CD4-positive, alpha-beta memory T cell (primary cell): ENCODE results near the gene CYTL1. TPM values are rescaled to one million over a fixed set of nuclear protein-coding genes. Genes with fewer than 3 reads are reported as not detected.
A peak's percentile ranks its signal among the peaks of the same experiment; 100 is the strongest.

Experiments
- CTCF ChIA-PET: fragments of 350-600 bp; sonication (Branson Sonifier 250); formaldehyde crosslinking; loops from one replicate; lab custom pipeline; 2021; ENCODE audit warnings: inconsistent platforms; ENCODE audit not compliant: partially characterized antibody; lab: Charles Lee
- POLR2A ChIA-PET: fragments of 350-600 bp; sonication (Branson Sonifier 250); formaldehyde crosslinking; loops from one replicate; lab custom pipeline; 2021; ENCODE audit not compliant: partially characterized antibody; lab: Charles Lee
- DNase-seq, 5 donors: peaks; one replicate each; pipeline versions ENCODE4 v3.0.0 to v3.0.0-alpha.2; 2020 to 2022; ENCODE audit warnings: mixed read lengths in 1 of 5
- H3K27ac ChIP-seq: one replicate; pipeline ENCODE4 v1.7.0; 2013; ENCODE audit warnings: low read depth, low read length
- H3K27me3 ChIP-seq: 2 replicates; pipeline ENCODE4 v1.7.0; 2013; ENCODE audit warnings: mild to moderate bottlenecking, low read length, moderate library complexity; ENCODE audit not compliant: insufficient read depth
- H3K36me3 ChIP-seq: 2 replicates; pipeline ENCODE4 v1.7.0; 2013; ENCODE audit warnings: mild to moderate bottlenecking, low read length, moderate library complexity; ENCODE audit not compliant: insufficient read depth
- H3K4me1 ChIP-seq: 2 replicates; pipeline ENCODE4 v1.7.0; 2013; ENCODE audit warnings: mild to moderate bottlenecking, low read length, moderate library complexity; ENCODE audit not compliant: insufficient read depth
- H3K4me3 ChIP-seq, 2 donors: one replicate each; pipeline ENCODE4 v1.7.0; 2013; ENCODE audit warnings: low read length in 2 of 2, mild to moderate bottlenecking in 1 of 2
- H3K9me3 ChIP-seq, 2 donors: one replicate each; pipeline ENCODE4 v1.7.0; 2013; ENCODE audit warnings: low read length in 2 of 2, control low read depth in 1 of 2; ENCODE audit not compliant: control insufficient read depth in 1 of 2
- H3K27ac Mint-ChIP-seq, 7 donors: one replicate each; pipeline ENCODE4 v1.8.0; 2020 to 2021; ENCODE audit warnings: mixed read lengths in 7 of 7, mild to moderate bottlenecking in 6 of 7, inconsistent platforms in 3 of 7, moderate library complexity in 3 of 7
- H3K27me3 Mint-ChIP-seq, 2 donors: one replicate each; pipeline ENCODE4 v1.8.0; 2020 to 2021; ENCODE audit warnings: mixed read lengths in 2 of 2
- H3K36me3 Mint-ChIP-seq, 2 donors: one replicate each; pipeline ENCODE4 v1.8.0; 2020 to 2021; ENCODE audit warnings: mixed read lengths in 2 of 2, inconsistent platforms in 1 of 2, mild to moderate bottlenecking in 1 of 2
- H3K4me1 Mint-ChIP-seq, 4 donors: one replicate each; pipeline ENCODE4 v1.8.0; 2020 to 2021; ENCODE audit warnings: mixed read lengths in 4 of 4, mild to moderate bottlenecking in 1 of 4
- H3K4me3 Mint-ChIP-seq, 8 donors: one replicate each; pipeline ENCODE4 v1.8.0; 2020 to 2021; ENCODE audit warnings: mixed read lengths in 8 of 8, mild to moderate bottlenecking in 7 of 8, moderate library complexity in 6 of 8, inconsistent platforms in 3 of 8
- H3K9me3 Mint-ChIP-seq, 8 donors: one replicate each; pipeline ENCODE4 v1.8.0; 2020 to 2021; ENCODE audit warnings: mixed read lengths in 8 of 8, mild to moderate bottlenecking in 5 of 8, inconsistent platforms in 3 of 8, moderate library complexity in 1 of 8
- intact Hi-C: fragments of 100-400 bp; cut with micrococcal nuclease; formaldehyde crosslinking; loops from one replicate; pipeline ENCODE4 v1.15.1; 2023
- polyA plus RNA-seq, 2 donors: library from polyadenylated mRNA; unstranded; fragments of 300-500 nt; fragmentation: Illumina TruSeq; gene quantifications; one replicate each; pipeline ENCODE4 v1.2.3, GENCODE V29; 2021
- total RNA-seq, 2 experiments: library from RNA; stranded (reverse); gene quantifications; one replicate each; pipeline ENCODE4 v1.2.3, GENCODE V29; 2021

CYTL1 gene
- total and polyA plus RNA-seq, 4 experiments from 2014 or later = not detected

DNA sequence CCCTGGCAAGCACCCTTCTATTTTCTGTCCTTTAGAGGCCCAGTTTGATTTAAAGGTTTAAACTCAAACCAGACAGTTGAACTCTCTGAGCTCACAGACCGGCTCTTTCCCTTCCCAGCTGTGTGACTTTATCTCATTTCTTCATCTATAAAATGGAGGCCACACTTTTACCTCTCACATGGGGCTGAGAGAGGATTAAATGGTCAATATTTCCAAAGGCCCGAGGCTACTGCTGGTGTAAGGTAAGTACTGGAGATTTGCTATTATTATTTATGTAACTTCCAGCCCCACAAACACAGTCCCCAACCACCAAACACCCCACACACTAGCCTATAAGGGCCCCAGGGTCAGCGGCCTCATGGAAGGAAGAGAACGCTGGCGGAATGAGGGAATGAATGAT, 13.6 kb upstream of the CYTL1 start:
- ChIA-PET POLR2A (no interaction called here), CTCF (no interaction called here)
- H3K4me1 Mint-ChIP-seq = no peaks in the 10 kb centered on the region
- H3K27me3 Mint-ChIP-seq = peaks cover 3 to 9% of the 10 kb centered on the region in 2 donors
- Histone ChIP-seq H3K4me3 (no peak overlapping the region), H3K27me3 (no peaks in the 10 kb centered on the region), H3K36me3 (no peaks in the 10 kb centered on the region), H3K9me3 (no peaks in the 10 kb centered on the region), H3K4me1 (no peaks in the 10 kb centered on the region), H3K27ac (no peak overlapping the region)
- no peak for DNase-seq
- peaks cover 0 to 3% (median 0%) of the 10 kb centered on the region in 8 donors for H3K9me3 Mint-ChIP-seq
- no peak overlapping the region for H3K27ac Mint-ChIP-seq
- intact Hi-C loops = no loop called here
- no peak overlapping the region for H3K4me3 Mint-ChIP-seq
- H3K36me3 Mint-ChIP-seq = no peaks in the 10 kb centered on the region

DNA sequence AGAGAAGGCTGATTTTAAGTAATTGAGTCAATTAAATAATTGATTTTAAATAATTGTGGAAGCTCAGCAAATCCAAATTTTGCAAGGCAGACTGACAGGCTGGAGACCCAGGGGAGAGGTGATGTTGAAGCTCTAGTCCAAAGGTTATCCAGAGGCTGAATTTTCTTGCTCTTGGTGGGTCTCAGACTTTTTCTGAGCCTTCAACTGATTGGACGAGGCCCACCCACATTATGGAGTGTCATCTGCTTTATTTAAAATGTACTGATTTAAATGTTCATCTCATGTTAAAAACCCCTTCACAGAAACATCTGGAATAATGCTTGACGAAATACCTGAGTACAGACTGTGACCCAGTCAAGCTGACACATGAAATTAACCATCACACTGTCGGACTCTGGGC, 11.7 kb upstream of the CYTL1 start:
- no peak overlapping the region for H3K27ac Mint-ChIP-seq
- no peak overlapping the region for H3K4me3 Mint-ChIP-seq
- Histone ChIP-seq H3K36me3 (no peaks in the 10 kb centered on the region), H3K4me1 (no peaks in the 10 kb centered on the region), H3K27ac (no peak overlapping the region), H3K4me3 (no peak overlapping the region), H3K27me3 (no peaks in the 10 kb centered on the region), H3K9me3 (no peaks in the 10 kb centered on the region)
- ChIA-PET CTCF (no interaction called here), POLR2A (no interaction called here)
- intact Hi-C loops = no loop called here
- no peaks in the 10 kb centered on the region for H3K4me1 Mint-ChIP-seq
- peaks cover 0 to 3% (median 0%) of the 10 kb centered on the region in 8 donors for H3K9me3 Mint-ChIP-seq
- DNase-seq = no peak
- peaks cover 7 to 13% of the 10 kb centered on the region in 2 donors for H3K27me3 Mint-ChIP-seq
- H3K36me3 Mint-ChIP-seq = no peaks in the 10 kb centered on the region

DNA sequence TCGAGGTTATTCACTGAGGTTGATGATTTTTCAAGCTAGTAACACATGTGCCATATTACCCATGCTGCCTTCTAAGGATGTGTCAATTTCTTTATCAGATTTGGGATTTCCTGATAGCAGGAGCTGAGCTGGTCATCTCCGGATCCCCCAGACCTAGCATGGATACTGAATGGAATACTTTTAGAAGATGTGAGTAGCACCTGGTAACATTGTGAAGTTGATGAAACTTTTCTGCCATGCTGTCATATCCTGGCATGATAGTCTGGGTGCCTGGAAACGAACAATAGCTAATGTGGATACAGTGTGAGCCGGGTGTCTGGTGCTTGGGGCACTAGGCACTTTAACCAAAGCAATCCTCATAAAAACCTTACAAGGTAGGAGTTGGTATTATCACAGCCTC, 11.0 kb upstream of the CYTL1 start:
- no peak for DNase-seq
- Histone ChIP-seq H3K27ac (no peak overlapping the region), H3K4me3 (no peak overlapping the region), H3K27me3 (no peaks in the 10 kb centered on the region), H3K9me3 (no peaks in the 10 kb centered on the region), H3K36me3 (no peaks in the 10 kb centered on the region), H3K4me1 (no peaks in the 10 kb centered on the region)
- ChIA-PET CTCF (no interaction called here), POLR2A (no interaction called here)
- peaks cover 8 to 15% of the 10 kb centered on the region in 2 donors for H3K27me3 Mint-ChIP-seq
- no peak overlapping the region for H3K27ac Mint-ChIP-seq
- intact Hi-C loops = no loop called here
- H3K36me3 Mint-ChIP-seq = no peaks in the 10 kb centered on the region
- H3K4me1 Mint-ChIP-seq = no peaks in the 10 kb centered on the region
- H3K9me3 Mint-ChIP-seq = peaks cover 0 to 2% (median 0%) of the 10 kb centered on the region in 8 donors
- no peak overlapping the region for H3K4me3 Mint-ChIP-seq

DNA sequence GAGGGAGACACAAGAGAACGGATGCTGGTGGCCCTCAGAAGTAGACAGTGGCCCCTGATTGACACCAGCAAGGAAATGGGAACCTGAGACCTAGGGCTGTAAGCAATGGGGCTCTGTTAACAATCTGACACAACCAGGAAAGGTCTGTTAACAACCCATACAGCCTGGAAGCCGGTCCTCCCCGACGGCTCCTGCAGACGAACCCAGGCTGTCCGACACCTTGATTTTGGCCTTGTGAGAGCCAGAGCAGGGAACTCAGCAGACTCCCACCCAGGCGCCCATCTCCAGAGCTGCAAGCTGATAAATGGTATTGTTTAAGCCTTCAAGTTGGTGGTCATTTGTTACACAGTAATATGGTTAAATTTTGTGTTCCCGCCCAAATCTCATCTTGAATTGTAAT, 10.2 kb upstream of the CYTL1 start:
- Histone ChIP-seq H3K36me3 (no peaks in the 10 kb centered on the region), H3K4me1 (no peaks in the 10 kb centered on the region), H3K4me3 (no peak overlapping the region), H3K27me3 (no peaks in the 10 kb centered on the region), H3K9me3 (no peaks in the 10 kb centered on the region), H3K27ac (no peak overlapping the region)
- Mint-ChIP-seq H3K4me3 (no peak overlapping the region), H3K27ac (no peak overlapping the region), H3K9me3 (peaks cover 0 to 2% (median 0%) of the 10 kb centered on the region in 8 donors), H3K27me3 (peaks cover 7 to 13% of the 10 kb centered on the region in 2 donors), H3K36me3 (no peaks in the 10 kb centered on the region), H3K4me1 (no peaks in the 10 kb centered on the region)
- CTCF ChIA-PET = no interaction called here
- intact Hi-C loops = no loop called here
- no peak for DNase-seq
- POLR2A ChIA-PET = no interaction called here

DNA sequence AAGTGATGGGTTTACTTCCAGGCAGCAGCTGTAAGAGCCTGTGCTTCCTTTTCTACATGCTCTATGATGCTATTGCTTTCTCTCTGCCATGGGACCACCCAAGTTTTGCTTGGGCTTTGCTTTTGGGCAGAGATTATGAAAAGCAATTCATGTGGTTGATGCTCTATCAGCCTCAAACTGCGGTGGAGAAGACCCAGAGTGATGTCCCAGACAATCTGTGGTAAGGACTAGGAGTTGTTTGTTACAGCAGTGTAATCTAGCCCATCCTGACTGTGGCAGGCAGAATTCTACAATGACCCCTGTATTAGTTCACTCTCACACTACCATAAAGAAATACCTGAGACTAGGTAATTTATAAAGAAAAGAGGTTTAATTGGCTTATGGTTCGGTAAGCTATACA, 9.2 kb upstream of the CYTL1 start:
- Histone ChIP-seq H3K36me3 (no peaks in the 10 kb centered on the region), H3K27me3 (no peaks in the 10 kb centered on the region), H3K27ac (no peak overlapping the region), H3K9me3 (no peaks in the 10 kb centered on the region), H3K4me1 (no peaks in the 10 kb centered on the region), H3K4me3 (no peak overlapping the region)
- Mint-ChIP-seq H3K9me3 (peaks cover 0 to 3% (median 0%) of the 10 kb centered on the region in 8 donors), H3K27me3 (peaks cover 7 to 13% of the 10 kb centered on the region in 2 donors), H3K36me3 (no peaks in the 10 kb centered on the region), H3K4me3 (no peak overlapping the region), H3K4me1 (no peaks in the 10 kb centered on the region), H3K27ac (no peak overlapping the region)
- ChIA-PET POLR2A (no interaction called here), CTCF (no interaction called here)
- no peak for DNase-seq
- intact Hi-C loops = no loop called here

DNA sequence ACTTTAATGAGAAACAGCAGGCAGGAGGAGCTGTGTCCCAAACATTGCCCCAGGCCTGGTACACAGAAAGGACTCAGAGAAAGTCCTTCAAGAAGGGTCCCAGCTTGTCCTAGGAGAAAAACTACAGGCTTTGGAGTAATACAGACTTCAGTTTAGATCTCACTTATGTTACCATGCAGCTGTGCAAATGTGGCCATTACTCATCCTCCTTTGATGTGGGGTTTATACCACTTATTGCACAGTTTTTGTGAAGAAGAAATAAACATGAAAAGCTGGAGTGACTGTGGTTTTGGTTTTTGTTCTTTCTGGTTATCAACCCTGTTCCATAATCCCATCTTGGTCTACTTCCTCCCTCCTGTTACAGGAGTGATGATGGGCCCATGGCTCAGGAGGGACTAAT, 8.1 kb upstream of the CYTL1 start:
- Histone ChIP-seq H3K4me1 (no peaks in the 10 kb centered on the region), H3K4me3 (no peak overlapping the region), H3K9me3 (no peaks in the 10 kb centered on the region), H3K27me3 (no peaks in the 10 kb centered on the region), H3K27ac (no peak overlapping the region), H3K36me3 (no peaks in the 10 kb centered on the region)
- no peaks in the 10 kb centered on the region for H3K4me1 Mint-ChIP-seq
- no peak overlapping the region for H3K27ac Mint-ChIP-seq
- POLR2A ChIA-PET = no interaction called here
- no peaks in the 10 kb centered on the region for H3K36me3 Mint-ChIP-seq
- no peak for DNase-seq
- H3K4me3 Mint-ChIP-seq = no peak overlapping the region
- peaks cover 9 to 13% of the 10 kb centered on the region in 2 donors for H3K27me3 Mint-ChIP-seq
- peaks cover 0 to 3% (median 0%) of the 10 kb centered on the region in 8 donors for H3K9me3 Mint-ChIP-seq
- intact Hi-C loops = no loop called here
- CTCF ChIA-PET = no interaction called here

DNA sequence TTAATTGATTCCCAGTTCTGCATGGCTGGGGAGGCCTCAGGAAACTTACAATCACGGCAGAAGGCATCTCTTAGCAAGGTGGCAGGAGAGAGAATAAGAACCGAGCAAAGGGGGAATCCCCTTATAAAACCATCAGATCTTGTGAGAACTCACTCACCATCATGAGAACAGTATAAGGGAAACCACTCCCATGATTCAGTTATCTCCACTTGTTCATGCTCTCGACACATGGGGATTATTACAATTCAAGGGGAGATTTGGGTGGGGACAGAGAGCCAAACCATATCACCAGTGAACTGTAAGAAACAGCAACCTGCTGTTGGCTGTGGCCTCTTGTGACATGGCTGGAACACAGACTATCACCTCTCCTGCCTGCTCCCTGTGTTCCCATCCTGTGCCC, 7.1 kb upstream of the CYTL1 start:
- Histone ChIP-seq H3K9me3 (no peaks in the 10 kb centered on the region), H3K4me1 (no peaks in the 10 kb centered on the region), H3K36me3 (no peaks in the 10 kb centered on the region), H3K27me3 (no peaks in the 10 kb centered on the region), H3K27ac (no peak overlapping the region), H3K4me3 (no peak overlapping the region)
- intact Hi-C loops = no loop called here
- Mint-ChIP-seq H3K27me3 (peaks cover 9 to 13% of the 10 kb centered on the region in 2 donors), H3K36me3 (no peaks in the 10 kb centered on the region), H3K9me3 (peaks cover 0 to 3% (median 0%) of the 10 kb centered on the region in 8 donors), H3K4me3 (peak overlapping the region in 1 of 8 donors; percentile 32), H3K27ac (no peak overlapping the region), H3K4me1 (no peaks in the 10 kb centered on the region)
- no peak for DNase-seq
- ChIA-PET POLR2A (no interaction called here), CTCF (no interaction called here)

DNA sequence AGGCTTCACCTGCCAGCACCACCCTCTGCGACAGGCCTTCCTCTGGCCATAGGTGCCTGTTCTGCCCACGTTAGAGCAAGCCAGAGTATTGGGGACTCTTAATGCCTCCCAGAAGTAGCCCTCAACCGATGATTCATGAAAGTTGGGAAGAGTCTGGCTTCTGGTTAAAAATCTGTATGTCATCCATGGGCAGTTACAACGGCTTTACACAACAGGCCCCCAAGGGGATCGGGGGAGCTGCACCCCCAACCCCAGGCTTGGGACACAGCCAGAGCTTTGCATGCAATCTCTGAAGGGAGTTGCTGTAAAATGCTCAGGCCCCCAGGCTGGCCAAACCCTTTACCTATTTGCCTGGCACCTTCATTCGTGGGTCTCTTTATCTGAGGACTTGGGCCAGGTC, 5.4 kb upstream of the CYTL1 start:
- no peaks in the 10 kb centered on the region for H3K36me3 Mint-ChIP-seq
- no peak overlapping the region for H3K27ac Mint-ChIP-seq
- CTCF ChIA-PET = no interaction called here

More for the DNA sequence above, 5.4 kb upstream of the CYTL1 start:
- peaks cover 0 to 3% (median 0%) of the 10 kb centered on the region in 8 donors for H3K9me3 Mint-ChIP-seq
- POLR2A ChIA-PET = no interaction called here
- no peaks in the 10 kb centered on the region for H3K4me1 Mint-ChIP-seq
- H3K4me3 ChIP-seq = no peak overlapping the region
- no peak for DNase-seq
- H3K9me3 ChIP-seq = no peaks in the 10 kb centered on the region
- H3K27me3 Mint-ChIP-seq = peaks cover 9 to 13% of the 10 kb centered on the region in 2 donors
- no peak overlapping the region for H3K4me3 Mint-ChIP-seq
- no peak overlapping the region for H3K27ac ChIP-seq
- intact Hi-C loops = no loop called here
- no peaks in the 10 kb centered on the region for H3K27me3 ChIP-seq
- no peaks in the 10 kb centered on the region for H3K4me1 ChIP-seq
- H3K36me3 ChIP-seq = no peaks in the 10 kb centered on the region
